Hepatocyte (in vitro differentiated cells): ENCODE data around the gene SEC23B. TPM values are rescaled to one million over a fixed set of nuclear protein-coding genes. Genes with fewer than 3 reads are reported as not detected.
"Not testable (repeated sequence)": the region's sequence is repeated elsewhere in the genome, so short reads cannot be mapped to it uniquely, and the experiment has no call there.

ENCODE experiments used
- DNase-seq: peaks from one replicate; pipeline ENCODE4 v3.0.0-alpha.2; 2016; ENCODE audit warnings: low spot score
- H2AFZ ChIP-seq: fragments of 200-600 bp; sonication (generic); 2 replicates; pipeline ENCODE4 v1.6.0; 2016; ENCODE audit warnings: antibody characterized with exemption, mild to moderate bottlenecking
- H3K27ac ChIP-seq: fragments of 200-600 bp; sonication (generic); 2 replicates; pipeline ENCODE4 v1.5.1; 2016; ENCODE audit warnings: mild to moderate bottlenecking
- H3K27me3 ChIP-seq: fragments of 200-600 bp; sonication (generic); 2 replicates; pipeline ENCODE4 v1.6.1; 2016
- H3K36me3 ChIP-seq: fragments of 200-600 bp; sonication (generic); replicated peaks from 2 replicates; pipeline ENCODE4 v1.5.1; 2016; ENCODE audit warnings: low read depth; ENCODE audit not compliant: insufficient read depth
- H3K4me1 ChIP-seq: fragments of 200-600 bp; sonication (generic); 2 replicates; pipeline ENCODE4 v1.5.1; 2016; ENCODE audit warnings: mild to moderate bottlenecking, moderate library complexity; ENCODE audit not compliant: insufficient read depth
- H3K4me2 ChIP-seq: fragments of 200-600 bp; sonication (generic); 2 replicates; pipeline ENCODE4 v1.6.0; 2016
- H3K4me3 ChIP-seq: fragments of 200-600 bp; sonication (generic); 2 replicates; pipeline ENCODE4 v1.5.1; 2016; ENCODE audit warnings: mild to moderate bottlenecking
- H3K79me2 ChIP-seq: fragments of 200-600 bp; sonication (generic); 2 replicates; pipeline ENCODE4 v1.6.0; 2017; ENCODE audit warnings: mild to moderate bottlenecking
- H3K9me2 ChIP-seq: fragments of 200-600 bp; sonication (generic); replicated peaks from 2 replicates; pipeline ENCODE4 v1.6.0; 2017; ENCODE audit warnings: mild to moderate bottlenecking; ENCODE audit not compliant: insufficient read depth
- H3K9me3 ChIP-seq: fragments of 200-600 bp; sonication (generic); 2 replicates; pipeline ENCODE4 v1.5.1; 2016; ENCODE audit warnings: low read depth, mild to moderate bottlenecking
- H4K20me1 ChIP-seq: fragments of 200-600 bp; sonication (generic); 2 replicates; pipeline ENCODE4 v1.6.0; 2016; ENCODE audit warnings: mild to moderate bottlenecking; ENCODE audit not compliant: insufficient read depth, poor library complexity, severe bottlenecking
- EZH2 ChIP-seq: fragments of 200-600 bp; sonication (generic); IDR thresholded peaks from 2 replicates; pipeline ENCODE4 v1.6.1; 2016; ENCODE audit warnings: antibody characterized with exemption, mild to moderate bottlenecking, borderline replicate concordance
- EZH2phosphoT487 ChIP-seq: fragments of 200-600 bp; sonication (generic); IDR thresholded peaks from one replicate; pipeline ENCODE4 v1.6.1; 2018; ENCODE audit warnings: antibody characterized with exemption, mild to moderate bottlenecking, low read depth, moderate library complexity; ENCODE audit not compliant: unreplicated experiment, severe bottlenecking
- WGBS: methylation state at CpG from one replicate; pipeline ENCODE4 v1.1.6; 2016; ENCODE audit warnings: low lambda C conversion rate; ENCODE audit errors: missing lambda C conversion rate; 5-methylcytosine and 5-hydroxymethylcytosine counted together
- polyA plus RNA-seq: library from polyadenylated mRNA; unstranded; fragments of >200 nt; fragmentation: Nextera tagmentation; extraction: Ambion mirVana; gene quantifications from 2 replicates; pipeline ENCODE4 v1.2.1, GENCODE V29; 2016
- total RNA-seq: library from RNA; depleted of rRNA; stranded (reverse); fragments of >200 nt; gene quantifications from 2 replicates; pipeline ENCODE4 v1.2.3, GENCODE V29; 2014
- TF ChIP-seq, protein P1 (sequence below): fragments of 200-600 bp; sonication (generic); IDR thresholded peaks from 2 replicates; pipeline ENCODE4 v1.5.1; 2016; ENCODE audit warnings: antibody characterized with exemption, mild to moderate bottlenecking; ENCODE audit not compliant: poor library complexity

Gene SEC23B
- total and polyA plus RNA-seq, 2 experiments from 2014 or later: 49.9 to 50.4 TPM

DNA sequence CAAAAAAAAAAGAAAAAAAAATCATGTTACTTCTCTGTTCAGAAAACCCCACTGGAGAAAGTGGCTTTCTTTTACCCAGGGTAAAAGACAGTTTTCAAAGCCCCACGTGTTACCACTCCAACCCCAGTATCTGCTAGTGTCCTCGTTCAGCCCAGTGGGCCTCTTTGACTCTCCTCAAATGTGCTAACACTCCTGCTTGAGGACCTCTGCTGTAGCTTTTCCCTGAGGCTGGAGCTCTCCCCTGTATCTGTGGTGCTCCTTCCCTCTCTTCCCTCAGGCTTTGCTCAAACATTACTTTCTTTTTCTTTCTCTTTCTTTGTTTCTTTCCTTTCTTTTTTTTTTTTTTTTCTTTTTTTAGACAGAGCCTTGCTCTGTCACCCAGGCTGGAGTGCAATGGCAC is 15.3 kb downstream of the SEC23B start:
- Histone ChIP-seq H2AFZ (no peak overlapping the region), H3K36me3 (no peaks in the 10 kb centered on the region), H3K4me1 (no peaks in the 10 kb centered on the region), H3K79me2 (no peaks in the 10 kb centered on the region), H4K20me1 (no peaks in the 10 kb centered on the region), H3K9me2 (no peaks in the 10 kb centered on the region), H3K27ac (no peak overlapping the region), H3K9me3 (no peaks in the 10 kb centered on the region), H3K4me3 (no peak overlapping the region), H3K27me3 (no peaks in the 10 kb centered on the region), H3K4me2 (no peak overlapping the region)
- no peak for DNase-seq
- TF ChIP-seq EZH2phosphoT487 (no peak), EZH2 (no peak)
- TF ChIP-seq, protein P1, sequence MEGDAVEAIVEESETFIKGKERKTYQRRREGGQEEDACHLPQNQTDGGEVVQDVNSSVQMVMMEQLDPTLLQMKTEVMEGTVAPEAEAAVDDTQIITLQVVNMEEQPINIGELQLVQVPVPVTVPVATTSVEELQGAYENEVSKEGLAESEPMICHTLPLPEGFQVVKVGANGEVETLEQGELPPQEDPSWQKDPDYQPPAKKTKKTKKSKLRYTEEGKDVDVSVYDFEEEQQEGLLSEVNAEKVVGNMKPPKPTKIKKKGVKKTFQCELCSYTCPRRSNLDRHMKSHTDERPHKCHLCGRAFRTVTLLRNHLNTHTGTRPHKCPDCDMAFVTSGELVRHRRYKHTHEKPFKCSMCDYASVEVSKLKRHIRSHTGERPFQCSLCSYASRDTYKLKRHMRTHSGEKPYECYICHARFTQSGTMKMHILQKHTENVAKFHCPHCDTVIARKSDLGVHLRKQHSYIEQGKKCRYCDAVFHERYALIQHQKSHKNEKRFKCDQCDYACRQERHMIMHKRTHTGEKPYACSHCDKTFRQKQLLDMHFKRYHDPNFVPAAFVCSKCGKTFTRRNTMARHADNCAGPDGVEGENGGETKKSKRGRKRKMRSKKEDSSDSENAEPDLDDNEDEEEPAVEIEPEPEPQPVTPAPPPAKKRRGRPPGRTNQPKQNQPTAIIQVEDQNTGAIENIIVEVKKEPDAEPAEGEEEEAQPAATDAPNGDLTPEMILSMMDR: no peak
- WGBS: 92% methylated on average over 2 of the region's 2 CpGs

DNA sequence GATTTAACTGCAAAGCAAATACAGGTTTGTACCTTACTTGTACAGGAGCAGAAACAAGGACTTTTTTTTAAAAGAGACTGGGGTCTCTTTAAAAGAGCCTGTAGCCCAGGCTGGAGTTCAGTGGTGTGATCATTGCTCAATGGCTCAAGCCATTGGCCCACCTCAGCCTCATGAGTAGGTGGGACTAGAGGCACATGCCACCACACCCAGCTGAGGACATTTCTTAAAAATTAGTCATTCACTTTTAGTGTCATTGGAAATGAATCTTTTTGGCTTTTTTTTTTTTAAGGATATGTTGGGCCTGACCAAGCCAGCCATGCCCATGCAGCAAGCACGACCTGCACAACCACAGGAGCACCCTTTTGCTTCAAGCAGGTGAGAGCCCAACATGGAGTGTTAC is 16.9 kb downstream of the SEC23B start:
- H3K36me3 ChIP-seq: no peaks in the 10 kb centered on the region
- H2AFZ ChIP-seq: no peak overlapping the region
- no peak overlapping the region for H3K4me2 ChIP-seq

DNA sequence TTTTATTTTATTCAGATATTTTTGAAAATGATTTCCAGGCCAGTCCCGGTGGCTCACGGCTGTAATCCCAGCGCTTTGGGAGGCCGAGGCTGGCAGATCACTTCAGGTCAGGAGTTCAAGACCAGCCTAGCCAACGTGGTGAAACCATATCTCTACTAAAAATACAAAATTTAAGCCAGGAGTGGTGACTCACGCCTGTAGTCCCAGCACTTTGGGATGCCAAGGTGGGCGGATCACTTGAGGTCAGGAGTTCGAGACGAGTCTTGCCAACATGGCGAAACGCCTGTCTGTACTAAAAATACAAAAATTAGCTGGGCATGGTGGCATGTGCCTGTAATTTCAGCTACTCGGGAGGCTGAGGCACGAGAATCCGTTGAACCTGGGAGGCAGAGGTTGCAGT is 19.0 kb downstream of the SEC23B start:
- not testable (repeated sequence) for H3K4me3 ChIP-seq, H3K4me1 ChIP-seq, H4K20me1 ChIP-seq, H3K79me2 ChIP-seq, H3K4me2 ChIP-seq, DNase-seq, H2AFZ ChIP-seq, H3K9me3 ChIP-seq, H3K9me2 ChIP-seq, H3K36me3 ChIP-seq, H3K27ac ChIP-seq, H3K27me3 ChIP-seq
- 83% methylated on average over 14 of the region's 14 CpGs for WGBS

More for the DNA sequence above, 16.9 kb downstream of the SEC23B start:
- TF ChIP-seq EZH2: no peak
- TF ChIP-seq, protein P1: no peak
- Histone ChIP-seq H4K20me1 (no peaks in the 10 kb centered on the region), H3K4me1 (no peaks in the 10 kb centered on the region), H3K9me2 (no peaks in the 10 kb centered on the region), H3K79me2 (no peaks in the 10 kb centered on the region), H3K27me3 (no peaks in the 10 kb centered on the region), H3K9me3 (no peaks in the 10 kb centered on the region), H3K27ac (no peak overlapping the region), H3K4me3 (no peak overlapping the region)
- DNase-seq: no peak
- WGBS: 100% methylated on average over 1 of the region's 1 CpG

DNA sequence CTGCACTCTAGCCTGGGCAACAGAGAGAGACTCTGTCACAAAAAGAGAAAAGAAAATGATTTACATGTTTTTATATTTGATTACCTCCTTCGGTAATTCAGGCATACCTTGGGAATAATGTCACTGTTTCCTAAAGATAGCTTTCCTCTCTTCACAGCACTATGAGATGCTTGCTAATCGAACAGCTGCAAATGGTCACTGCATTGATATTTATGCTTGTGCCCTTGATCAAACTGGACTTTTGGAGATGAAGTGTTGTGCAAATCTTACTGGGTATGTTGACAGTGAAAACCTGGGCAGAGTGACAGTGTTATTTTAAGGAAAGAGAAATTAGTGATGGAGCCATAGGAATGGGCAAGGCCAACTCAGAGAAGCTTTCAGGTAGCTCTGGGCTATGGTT is 19.6 kb downstream of the SEC23B start:
- Histone ChIP-seq H3K79me2 (no peaks in the 10 kb centered on the region), H3K4me2 (no peak overlapping the region), H4K20me1 (no peaks in the 10 kb centered on the region), H3K9me3 (no peaks in the 10 kb centered on the region), H3K4me1 (no peaks in the 10 kb centered on the region), H3K4me3 (no peak overlapping the region), H3K36me3 (peaks cover 5% of the 10 kb centered on the region), H3K27ac (no peak overlapping the region), H3K9me2 (no peaks in the 10 kb centered on the region), H3K27me3 (no peaks in the 10 kb centered on the region), H2AFZ (no peak overlapping the region)
- 98% methylated on average over 2 of the region's 2 CpGs for WGBS
- TF ChIP-seq, protein P1: no peak
- TF ChIP-seq EZH2 (no peak), EZH2phosphoT487 (no peak)
- DNase-seq: no peak
